GM12891 (cell line): Measurements from ENCODE around the gene SETD7.
"Not testable (repeated sequence)": the region's sequence is repeated elsewhere in the genome, so short reads cannot be mapped to it uniquely, and the experiment has no call there.

ENCODE experiments used
- DNase-seq: peaks from one replicate; pipeline ENCODE4 v3.0.0; 2011; ENCODE audit warnings: low spot score; ENCODE audit not compliant: insufficient read length
- FAIRE-seq: peaks from 2 replicates; lab custom pipeline; 2011; peaks lifted over from hg19 to GRCh38; lab: Jason Lieb, UNC
- PAX5 ChIP-seq: IDR thresholded peaks from 2 replicates; pipeline ENCODE4 v1.6.1; 2011; ENCODE audit warnings: low read length, moderate library complexity, mild to moderate bottlenecking; ENCODE audit not compliant: insufficient read depth, severe bottlenecking
- POLR2A ChIP-seq: IDR thresholded peaks from 2 replicates; pipeline ENCODE4 v1.6.1; 2011; ENCODE audit warnings: low read depth, low read length, control low read depth
- POLR2AphosphoS5 ChIP-seq: IDR thresholded peaks from 2 replicates; pipeline ENCODE4 v1.6.1; 2011; ENCODE audit warnings: low read depth, low read length, control low read depth
- POU2F2 ChIP-seq: IDR thresholded peaks from 2 replicates; pipeline ENCODE4 v1.6.1; 2011; ENCODE audit warnings: low read depth, mild to moderate bottlenecking, control low read depth, low read length, moderate library complexity
- SPI1 ChIP-seq: IDR thresholded peaks from 2 replicates; pipeline ENCODE4 v1.6.1; 2011; ENCODE audit warnings: low read depth, low read length, control low read depth
- TAF1 ChIP-seq: IDR thresholded peaks from 2 replicates; pipeline ENCODE4 v1.6.1; 2011; ENCODE audit warnings: low read depth, low read length, control low read depth

The SETD7 gene

DNA sequence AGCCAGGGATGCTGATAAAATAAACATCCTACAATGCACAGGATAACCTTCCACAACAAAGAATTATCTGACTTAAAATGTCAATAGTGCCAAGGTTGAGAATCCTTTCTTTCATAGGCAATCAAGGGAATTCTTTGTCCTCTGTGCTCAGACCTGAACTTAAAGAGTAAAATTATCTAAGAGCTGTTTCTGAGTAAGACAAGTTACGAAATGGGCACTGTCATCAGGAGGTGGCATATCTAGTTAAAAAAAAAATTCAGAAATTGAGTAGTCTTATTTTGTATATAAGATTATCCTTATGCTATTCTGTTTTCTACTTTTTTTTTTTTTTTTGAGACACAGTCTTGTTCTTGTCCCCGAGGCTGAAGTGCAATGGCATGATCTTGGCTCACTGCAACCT, 105.4 kb downstream of the SETD7 start:
- TF ChIP-seq POLR2AphosphoS5 (no peak), TAF1 (no peak), POU2F2 (no peak), SPI1 (no peak), POLR2A (no peak), PAX5 (no peak)
- DNase-seq (no peak), FAIRE-seq (no peak)

DNA sequence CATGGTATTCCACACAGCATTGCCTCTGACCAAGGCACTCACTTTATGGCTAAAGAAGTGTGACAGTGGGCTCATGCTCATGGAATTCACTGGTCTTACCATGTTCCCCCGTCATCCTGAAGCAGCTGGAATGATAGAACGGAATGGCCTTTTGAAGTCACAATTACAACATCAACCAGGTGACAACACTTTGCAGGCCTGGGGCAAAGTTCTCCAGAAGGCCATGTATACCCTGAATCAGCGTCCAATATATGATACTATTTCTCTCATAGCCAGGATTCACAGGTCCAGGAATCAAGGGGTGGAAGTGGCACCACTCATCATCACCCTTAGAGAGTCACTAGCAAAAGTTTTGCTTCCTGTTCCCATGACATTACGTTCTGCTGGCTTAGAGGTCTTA, 108.9 kb downstream of the SETD7 start:
- DNase-seq, FAIRE-seq: not testable (repeated sequence)
